K562 (cell line): Measurements from ENCODE around the gene SCRN2. TPM values are rescaled to one million over a fixed set of nuclear protein-coding genes. Genes with fewer than 3 reads are reported as not detected.

ENCODE experiments used
- CREB3 ChIP-seq: fragments of 450-650 bp; conservative IDR thresholded peaks from 2 replicates; pipeline ENCODE4 v1.6.1; 2016; ENCODE audit warnings: missing genetic modification characterization, low read depth, mild to moderate bottlenecking, missing compliant biosample characterization, moderate library complexity
- FOXA3 ChIP-seq, 2 experiments: fragments of 450-650 bp in 1 of 2; sonication (generic) in 1 of 2; formaldehyde crosslinking; IDR thresholded peaks in 1 of 2; conservative IDR thresholded peaks in 1 of 2; 2 replicates each; pipeline versions ENCODE4 v1.4.0 to v1.8.0; 2020 to 2022; ENCODE audit warnings: mild to moderate bottlenecking in 2 of 2, missing genetic modification reagents in 1 of 2
- HDAC6 ChIP-seq: IDR thresholded peaks from 2 replicates; pipeline ENCODE4 v1.6.1; 2012; ENCODE audit warnings: low read depth, mild to moderate bottlenecking, control low read depth, inconsistent platforms, low read length, moderate library complexity
- HMGN3 ChIP-seq: IDR thresholded peaks from 2 replicates; pipeline ENCODE4 v1.6.1; 2011; ENCODE audit warnings: borderline replicate concordance, low read depth, mild to moderate bottlenecking, mixed read lengths, low read length; ENCODE audit not compliant: insufficient read length; ENCODE audit errors: extremely low read depth
- IRF1 ChIP-seq: sonication (generic); formaldehyde crosslinking; IDR thresholded peaks from 2 replicates; pipeline ENCODE4 v1.8.0; 2022; ENCODE audit warnings: missing genetic modification reagents, mild to moderate bottlenecking, borderline replicate concordance
- NR2C2 ChIP-seq, 2 experiments: fragments of 200-800 bp in 1 of 2; sonication (Bioruptor generic) in 1 of 2; sonication (generic) in 1 of 2; formaldehyde crosslinking in 1 of 2; IDR thresholded peaks; 2 replicates each; pipeline versions ENCODE4 v1.6.1 to v1.8.0; 2016 to 2022; ENCODE audit warnings: mild to moderate bottlenecking in 1 of 2, missing compliant biosample characterization in 1 of 2, missing genetic modification characterization in 1 of 2, missing genetic modification reagents in 1 of 2
- XRCC4 ChIP-seq: IDR thresholded peaks from one replicate; pipeline ENCODE4 v1.6.1; 2011; ENCODE audit not compliant: insufficient read depth, insufficient read length; ENCODE audit errors: extremely low read depth
- ZNF695 ChIP-seq: fragments of 450-650 bp; formaldehyde crosslinking; IDR thresholded peaks from 2 replicates; pipeline ENCODE4 v1.4.0; 2020; ENCODE audit warnings: mild to moderate bottlenecking, moderate library complexity
- polyA plus RNA-seq, 8 experiments: library from polyadenylated mRNA; depleted of rRNA in 4 of 8; stranded (reverse) in 5 of 8; unstranded in 3 of 8; fragments of >200 nt; fragmentation: Nextera tagmentation in 2 of 8; fragmentation: Illumina TruSeq in 1 of 8; extraction: Ambion mirVana in 2 of 8; extraction: Trizol in 1 of 8; gene quantifications; 2 replicates each; pipeline versions ENCODE4 v1.2.1 to v1.2.3, GENCODE V29; 2011 to 2014; ENCODE audit warnings: inconsistent platforms in 1 of 8, missing spikeins in 1 of 8
- total RNA-seq, 7 experiments: library from RNA; depleted of rRNA in 6 of 7; stranded (reverse); fragments of >200 nt in 6 of 7; fragmentation: Illumina TruSeq in 2 of 7; extraction: Trizol in 2 of 7; gene quantifications; 2 replicates each; pipeline versions ENCODE4 v1.2.1 to v1.2.3, GENCODE V29; 2011 to 2021; ENCODE audit warnings: low replicate concordance in 1 of 7

The SCRN2 gene
- total and polyA plus RNA-seq, 9 of the 15 experiments (the other 6 are each of a cell fraction or from before 2014, with no cell fraction given), result 0.25 to 32.9 (median 13.6) TPM

GRCh38 chr17:47841488-47842291 lies 617 bp upstream of the SCRN2 start (continued):
- no peak for TF ChIP-seq IRF1 (CRISPR knock-in tag)
- TF ChIP-seq HMGN3, result no peak
- TF ChIP-seq CREB3 (tag), result no peak
- no peak for TF ChIP-seq HDAC6
- no peak for TF ChIP-seq XRCC4
- TF ChIP-seq ZNF695 (CRISPR knock-in tag), result no peak
- no peak; the same call in 1 of the 2 replicates for TF ChIP-seq NR2C2 (CRISPR knock-in tag; IDR thresholded peaks at IDR 0.05)
- peak; percentile 94 for TF ChIP-seq NR2C2 (tag; IDR thresholded peaks at IDR 0.05)
- TF ChIP-seq FOXA3 (CRISPR knock-in tag; conservative IDR thresholded peaks at IDR 0.05 in 1 of 2, IDR thresholded peaks at IDR 0.05 in 1 of 2), result peak in 1 of 2 experiments; percentile 51; a peak in 1 of 4 replicates
- TF ChIP-seq, all 486 proteins: peak for 14
